Kidney capillary endothelial cell (primary cell): ENCODE measurements around the gene CLDN22.
"Not testable (repeated sequence)": the region's sequence is repeated elsewhere in the genome, so short reads cannot be mapped to it uniquely, and the experiment has no call there.

Experiments used
- DNase-seq: peaks from one replicate; pipeline ENCODE4 v3.0.0-alpha.2; 2018; ENCODE audit warnings: low spot score

Gene CLDN22

GRCh38 chr4:183347146-183347545, 27.1 kb upstream of the CLDN22 start:
- DNase-seq: no peak

GRCh38 chr4:183345261-183345660, 25.2 kb upstream of the CLDN22 start:
- no peak for DNase-seq

- DNase-seq: no peak
Measured at GRCh38 chr4:183344523-183345255, 24.6 kb upstream of the CLDN22 start.

DNA sequence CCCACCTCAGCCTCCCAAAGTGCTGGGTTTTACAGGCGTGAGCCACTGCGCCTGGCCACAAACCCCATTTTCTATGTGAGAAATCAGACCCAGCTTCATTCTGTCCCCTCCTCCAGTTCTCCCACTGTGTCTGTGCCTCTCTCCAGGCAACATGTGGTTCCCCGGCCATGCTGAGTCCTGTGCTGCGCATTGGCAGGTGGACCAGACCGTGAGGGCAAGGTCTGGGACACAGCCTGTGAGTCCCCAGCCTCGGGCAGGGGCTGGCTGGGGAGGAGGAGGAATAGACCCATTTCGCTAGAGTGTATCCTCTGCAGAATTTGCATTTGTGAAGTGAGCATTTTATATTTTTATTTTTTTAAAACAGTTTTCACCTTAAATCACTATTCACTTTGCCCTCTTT, 23.7 kb upstream of the CLDN22 start:
- no peak for DNase-seq

- DNase-seq: no peak
Measured at GRCh38 chr4:183342541-183343533, 22.8 kb upstream of the CLDN22 start.

DNA sequence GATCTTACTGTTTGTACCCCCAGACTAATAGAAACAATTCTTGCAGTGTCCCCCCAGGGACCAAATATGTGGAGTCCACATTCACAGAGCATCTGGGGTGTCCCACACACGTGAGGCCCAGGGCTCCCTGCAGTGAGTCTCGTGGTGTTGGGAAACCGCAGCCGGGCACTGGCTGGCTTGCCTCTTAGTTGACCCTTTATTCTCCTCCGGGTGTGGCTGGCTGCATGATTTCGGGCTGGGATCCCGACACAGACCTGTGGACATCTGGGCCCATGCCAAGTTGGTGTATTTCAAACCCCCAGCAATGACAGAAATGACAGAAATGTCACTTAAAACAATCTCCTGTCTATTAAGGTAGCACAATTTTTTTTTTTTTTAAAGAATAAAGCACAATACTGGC, 17.8 kb upstream of the CLDN22 start:
- no peak for DNase-seq

DNA sequence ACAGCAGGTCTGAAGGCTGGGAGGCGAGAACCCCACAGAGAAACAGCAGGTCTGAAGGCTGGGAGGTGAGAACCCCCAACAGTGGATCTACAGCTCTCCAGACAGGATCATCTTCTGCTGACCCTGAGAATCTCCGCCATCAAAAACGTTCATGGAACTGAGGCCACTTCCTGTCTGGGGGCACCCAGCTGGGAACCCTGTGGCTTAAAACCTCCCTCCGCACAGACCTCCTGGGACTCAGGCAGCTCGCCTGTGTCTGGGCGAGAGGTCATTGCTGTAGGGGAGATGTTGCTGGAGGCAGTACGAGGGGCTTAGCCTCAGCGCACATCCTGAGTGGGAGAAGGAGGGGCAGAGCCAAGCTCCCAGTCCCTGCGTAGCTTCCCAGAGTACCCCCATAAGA, 17.3 kb upstream of the CLDN22 start:
- no peak for DNase-seq

DNA sequence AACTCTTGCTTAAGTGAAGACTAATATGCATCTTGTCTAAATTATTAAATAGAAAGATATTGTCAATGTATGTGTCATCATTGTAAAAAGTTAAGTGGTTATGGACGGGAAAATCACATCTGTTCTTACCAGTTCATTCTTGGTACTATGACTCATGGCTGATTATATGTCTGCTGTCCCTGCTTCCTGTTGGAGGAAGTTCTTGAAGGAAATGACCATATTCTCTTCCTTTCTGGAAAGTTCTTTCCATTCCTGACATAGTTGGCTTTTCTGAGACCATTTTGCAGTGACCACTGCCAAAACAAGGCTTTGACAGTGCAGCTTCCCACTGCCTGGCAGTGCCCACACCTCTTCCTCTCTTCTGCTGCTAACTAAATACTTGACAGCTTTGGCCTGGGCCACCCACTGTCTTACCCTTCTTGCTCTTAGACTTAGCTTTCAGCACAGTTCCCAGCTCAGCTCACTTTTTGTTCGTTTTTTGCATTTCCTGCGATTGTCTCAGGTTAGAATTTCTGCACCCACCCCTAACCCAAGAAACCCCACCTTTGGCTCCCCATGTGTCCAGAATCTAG, 15.4 kb upstream of the CLDN22 start:
- DNase-seq: peak; percentile 95

DNA sequence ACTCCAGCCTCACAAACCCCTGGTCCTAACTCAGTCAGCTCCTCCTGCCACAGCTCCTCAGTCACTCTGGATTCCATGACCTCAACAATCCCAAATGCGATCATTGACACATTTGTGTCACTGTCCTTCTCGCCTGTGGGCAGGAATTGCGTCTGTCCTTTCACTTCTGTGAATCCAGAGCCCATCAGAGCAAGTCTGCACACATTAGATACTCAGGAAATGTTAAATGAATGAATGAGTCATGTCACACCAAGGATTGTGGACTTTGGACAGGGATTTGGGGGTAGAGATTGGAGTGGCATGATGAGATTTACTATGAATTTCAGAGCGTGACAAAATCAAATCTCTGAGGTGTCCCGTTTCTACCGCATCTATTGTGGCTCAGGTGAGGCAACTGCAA, 13.9 kb upstream of the CLDN22 start:
- DNase-seq: peak; percentile 29

DNA sequence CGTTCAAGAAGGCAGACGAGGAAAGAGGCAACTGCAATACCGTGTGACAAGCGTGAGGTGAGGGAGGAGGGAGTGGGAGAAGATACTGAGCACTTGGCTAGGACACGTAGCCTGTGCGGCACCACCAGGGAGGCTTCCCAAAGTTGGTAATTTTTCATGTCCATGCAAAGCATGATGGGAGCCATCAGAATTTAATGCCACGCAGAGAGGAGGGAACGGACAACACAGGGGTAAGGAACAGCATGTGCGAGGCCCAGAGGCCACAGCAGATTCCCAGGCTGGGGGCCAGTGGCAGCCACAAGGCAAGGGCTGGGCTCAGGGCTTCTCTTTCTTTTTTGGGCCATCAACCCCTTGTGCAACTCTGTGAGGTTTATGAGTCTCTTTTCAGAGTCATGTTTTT, 13.1 kb upstream of the CLDN22 start:
- no peak for DNase-seq

GRCh38 chr4:183332447-183332846, 12.4 kb upstream of the CLDN22 start:
- DNase-seq: no peak

DNA sequence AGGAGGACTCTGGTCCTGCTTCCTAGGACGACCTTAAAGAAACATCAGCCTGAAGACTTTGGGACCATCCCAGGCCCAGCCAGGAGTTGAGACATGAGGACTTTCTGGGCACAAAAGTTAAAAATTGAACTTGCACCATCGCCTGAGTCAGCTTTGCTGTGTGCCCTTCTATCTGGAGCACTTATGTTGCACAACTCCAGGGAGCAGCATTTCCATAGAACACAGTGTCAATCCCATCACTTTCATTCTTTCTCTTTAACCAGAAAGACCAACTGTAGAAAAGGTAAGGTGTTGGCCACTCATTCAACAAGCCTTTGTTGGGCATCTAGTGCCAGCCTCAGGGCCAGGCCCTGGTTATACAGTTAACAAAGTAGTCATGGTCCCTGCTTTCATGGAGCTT, 10.8 kb upstream of the CLDN22 start:
- DNase-seq: no peak

GRCh38 chr4:183329954-183330742, 10.1 kb upstream of the CLDN22 start:
- no peak for DNase-seq

- DNase-seq: no peak
Measured at GRCh38 chr4:183329244-183329643, 9.2 kb upstream of the CLDN22 start.

- no peak for DNase-seq
Measured at GRCh38 chr4:183328832-183329231, 8.8 kb upstream of the CLDN22 start.

GRCh38 chr4:183327827-183328226, 7.8 kb upstream of the CLDN22 start:
- no peak for DNase-seq

- no peak for DNase-seq
Measured at GRCh38 chr4:183326853-183327252, 6.8 kb upstream of the CLDN22 start.

DNA sequence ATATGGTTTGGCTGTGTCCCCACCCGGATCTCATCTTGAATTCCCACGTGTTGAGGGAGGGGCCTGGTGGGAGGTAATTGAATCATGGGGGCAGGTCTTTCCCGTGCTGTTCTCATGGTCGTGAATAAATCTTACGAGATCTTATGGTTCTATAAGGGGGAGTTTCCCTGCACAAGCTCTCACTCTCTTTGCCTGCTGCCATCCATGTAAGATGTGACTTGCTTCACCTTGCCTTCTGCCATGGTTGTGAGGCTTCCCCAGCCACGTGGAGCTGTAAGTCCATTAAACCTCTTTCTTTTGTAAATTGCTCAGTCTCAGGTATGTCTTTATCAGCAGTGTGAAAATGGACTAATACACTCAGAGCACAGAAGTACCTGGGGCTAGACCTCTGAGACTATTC, 6.3 kb upstream of the CLDN22 start:
- DNase-seq: not testable (repeated sequence)

GRCh38 chr4:183324619-183325018, 4.5 kb upstream of the CLDN22 start:
- no peak for DNase-seq

DNA sequence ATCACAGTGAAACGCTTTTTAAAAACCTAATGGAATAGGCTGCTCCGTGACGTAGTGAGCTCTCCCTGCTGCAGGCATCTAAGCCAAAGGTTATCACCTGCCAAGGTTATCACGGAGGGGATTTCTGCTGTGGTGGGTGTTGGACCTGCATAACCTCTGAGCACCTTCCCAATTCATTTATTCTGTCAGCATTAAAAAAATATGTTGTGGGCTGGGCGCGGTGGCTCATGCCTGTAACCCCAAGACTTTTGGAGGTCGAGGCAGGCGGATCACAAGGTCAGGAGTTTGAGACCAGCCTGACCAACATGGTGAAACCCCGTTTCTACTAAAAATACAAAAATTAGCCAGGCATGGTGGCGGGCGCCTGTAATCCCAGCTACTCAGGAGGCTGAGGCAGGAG, 4.0 kb upstream of the CLDN22 start:
- DNase-seq: not testable (repeated sequence)

DNA sequence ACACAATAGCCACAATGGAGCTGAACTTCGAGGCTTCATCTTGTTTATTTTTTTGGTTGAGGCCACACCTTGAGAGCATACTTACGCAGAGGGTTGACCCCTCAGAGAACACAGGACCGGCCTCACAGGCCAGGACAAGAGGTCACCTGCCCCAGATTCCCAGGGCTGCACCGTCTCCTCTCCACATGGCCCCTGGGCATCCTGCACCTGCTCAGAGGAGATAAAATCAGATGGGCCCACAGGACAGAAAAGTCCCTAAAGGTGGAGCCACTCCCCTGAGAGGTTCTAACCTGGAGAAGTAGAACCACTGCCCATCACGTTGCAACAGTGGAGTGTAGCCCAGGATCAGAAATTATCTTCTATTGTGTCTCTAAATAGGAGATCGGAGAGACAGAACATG, 3.2 kb upstream of the CLDN22 start:
- DNase-seq: no peak

DNA sequence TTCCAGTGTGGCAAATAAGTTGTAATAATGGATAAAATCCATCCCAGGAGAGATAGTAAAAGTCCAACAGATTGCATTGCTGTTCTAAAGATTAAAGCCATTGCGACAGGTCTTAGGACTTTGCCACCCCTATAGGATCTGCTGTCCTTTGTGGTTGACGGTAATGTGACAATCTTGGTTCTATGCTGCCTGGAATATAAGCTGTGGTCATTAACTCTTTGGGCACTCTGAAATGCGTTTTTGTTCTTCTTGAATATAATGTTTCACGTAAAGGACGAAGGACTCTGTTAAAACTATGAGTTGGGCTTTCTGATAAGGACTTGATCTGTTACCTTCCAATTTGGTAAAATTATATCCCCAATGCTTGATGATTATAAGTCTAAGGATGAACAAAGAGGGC, 2.2 kb upstream of the CLDN22 start, which contains the start of gene CLDN24:
TSS of gene CLDN24 (minus strand) at position 101 of the 400 bp plus-strand sequence. CDS start at position 101, 0 bp downstream.
- DNase-seq: no peak
